BLaER1 (cell line): ENCODE measurements around the gene GRM3.

ENCODE experiments used
- H3K27ac ChIP-seq: shearing (Covaris generic); formaldehyde crosslinking; 2 replicates; pipeline ENCODE4 v1.8.1; 2022
- H3K27me3 ChIP-seq: shearing (Covaris generic); formaldehyde crosslinking; 2 replicates; pipeline ENCODE4 v1.8.1; 2022
- H3K36me3 ChIP-seq: shearing (Covaris generic); formaldehyde crosslinking; 2 replicates; pipeline ENCODE4 v1.8.1; 2022
- H3K4me1 ChIP-seq: shearing (Covaris generic); formaldehyde crosslinking; 2 replicates; pipeline ENCODE4 v1.8.1; 2022
- H3K4me2 ChIP-seq: shearing (Covaris generic); formaldehyde crosslinking; 2 replicates; pipeline ENCODE4 v1.8.1; 2022
- H3K4me3 ChIP-seq: shearing (Covaris generic); formaldehyde crosslinking; 2 replicates; pipeline ENCODE4 v1.8.1; 2022
- H3K9ac ChIP-seq: shearing (Covaris generic); formaldehyde crosslinking; 2 replicates; pipeline ENCODE4 v1.8.1; 2022
- H3K9me3 ChIP-seq: shearing (Covaris generic); formaldehyde crosslinking; 2 replicates; pipeline ENCODE4 v1.8.1; 2022
- H4K20me1 ChIP-seq: shearing (Covaris generic); formaldehyde crosslinking; 2 replicates; pipeline ENCODE4 v1.8.1; 2022
- Cebpa-rat ChIP-seq: shearing (Covaris generic); IDR thresholded peaks from 2 replicates; pipeline ENCODE4 v1.8.1; 2022

Gene GRM3

GRCh38 chr7:86784765-86785164, 141.1 kb downstream of the GRM3 start:
- no peak overlapping the region for H3K4me2 ChIP-seq
- H3K27me3 ChIP-seq: no peaks in the 10 kb centered on the region

GRCh38 chr7:86785641-86786040, 141.9 kb downstream of the GRM3 start:
- Histone ChIP-seq H3K27me3 (no peaks in the 10 kb centered on the region), H3K4me2 (no peak overlapping the region), H3K4me1 (peaks cover 5% of the 10 kb centered on the region), H3K9me3 (peaks cover 8% of the 10 kb centered on the region; the same call in 1 of the 2 replicates), H3K36me3 (no peaks in the 10 kb centered on the region), H3K4me3 (no peak overlapping the region), H3K9ac (no peak overlapping the region), H3K27ac (no peak overlapping the region), H4K20me1 (no peaks in the 10 kb centered on the region)
- TF ChIP-seq Cebpa-rat: no peak

More at GRCh38 chr7:86784765-86785164, 141.1 kb downstream of the GRM3 start:
- no peaks in the 10 kb centered on the region for H3K36me3 ChIP-seq
- H3K4me1 ChIP-seq: peaks cover 5% of the 10 kb centered on the region
- peaks cover 8% of the 10 kb centered on the region; the same call in 1 of the 2 replicates for H3K9me3 ChIP-seq
- no peak overlapping the region for H3K4me3 ChIP-seq
- no peak overlapping the region for H3K27ac ChIP-seq
- no peaks in the 10 kb centered on the region for H4K20me1 ChIP-seq
- H3K9ac ChIP-seq: no peak overlapping the region
- no peak for TF ChIP-seq Cebpa-rat

- H3K9me3 ChIP-seq: peaks cover 8% of the 10 kb centered on the region; the same call in 1 of the 2 replicates
- TF ChIP-seq Cebpa-rat: no peak
- H4K20me1 ChIP-seq: no peaks in the 10 kb centered on the region
- H3K27me3 ChIP-seq: no peaks in the 10 kb centered on the region
- no peak overlapping the region for H3K9ac ChIP-seq
- H3K4me1 ChIP-seq: peaks cover 5% of the 10 kb centered on the region
- H3K4me2 ChIP-seq: no peak overlapping the region
- H3K36me3 ChIP-seq: no peaks in the 10 kb centered on the region
- no peak overlapping the region for H3K27ac ChIP-seq
- no peak overlapping the region for H3K4me3 ChIP-seq
Measured at GRCh38 chr7:86786376-86786775, 142.7 kb downstream of the GRM3 start.

GRCh38 chr7:86788948-86789347, 145.2 kb downstream of the GRM3 start:
- H3K4me2 ChIP-seq: peak overlapping the region; percentile 4; the same call in 1 of the 2 replicates

GRCh38 chr7:86790383-86790782, 146.7 kb downstream of the GRM3 start:
- Histone ChIP-seq H3K36me3 (no peaks in the 10 kb centered on the region), H3K27ac (no peak overlapping the region), H3K4me3 (no peak overlapping the region), H3K4me2 (no peak overlapping the region), H4K20me1 (no peaks in the 10 kb centered on the region), H3K9ac (no peak overlapping the region), H3K9me3 (peaks cover 8% of the 10 kb centered on the region; the same call in 1 of the 2 replicates), H3K27me3 (no peaks in the 10 kb centered on the region), H3K4me1 (peaks cover 5% of the 10 kb centered on the region)
- no peak for TF ChIP-seq Cebpa-rat

More at GRCh38 chr7:86788948-86789347, 145.2 kb downstream of the GRM3 start:
- TF ChIP-seq Cebpa-rat: no peak
- Histone ChIP-seq H3K4me1 (peaks cover 5% of the 10 kb centered on the region), H4K20me1 (no peaks in the 10 kb centered on the region), H3K27ac (no peak overlapping the region), H3K27me3 (no peaks in the 10 kb centered on the region), H3K4me3 (no peak overlapping the region), H3K36me3 (no peaks in the 10 kb centered on the region), H3K9me3 (peaks cover 8% of the 10 kb centered on the region; the same call in 1 of the 2 replicates), H3K9ac (no peak overlapping the region)

GRCh38 chr7:86792260-86792659, 148.6 kb downstream of the GRM3 start:
- Histone ChIP-seq H3K9ac (no peak overlapping the region), H3K4me3 (no peak overlapping the region), H4K20me1 (no peaks in the 10 kb centered on the region), H3K9me3 (no peaks in the 10 kb centered on the region), H3K36me3 (no peaks in the 10 kb centered on the region), H3K4me2 (no peak overlapping the region), H3K27ac (no peak overlapping the region), H3K27me3 (no peaks in the 10 kb centered on the region), H3K4me1 (peaks cover 5% of the 10 kb centered on the region; the same call in 1 of the 2 replicates)
- no peak for TF ChIP-seq Cebpa-rat

GRCh38 chr7:86793136-86793535, 149.4 kb downstream of the GRM3 start:
- Histone ChIP-seq H3K9me3 (no peaks in the 10 kb centered on the region), H3K9ac (no peak overlapping the region), H3K36me3 (no peaks in the 10 kb centered on the region), H3K27me3 (no peaks in the 10 kb centered on the region), H4K20me1 (no peaks in the 10 kb centered on the region), H3K4me3 (no peak overlapping the region), H3K4me2 (no peak overlapping the region), H3K4me1 (peaks cover 5% of the 10 kb centered on the region; the same call in 1 of the 2 replicates), H3K27ac (no peak overlapping the region)
- TF ChIP-seq Cebpa-rat: no peak

- no peak overlapping the region for H3K4me2 ChIP-seq
- H3K27ac ChIP-seq: no peak overlapping the region
- no peak for TF ChIP-seq Cebpa-rat
- H3K36me3 ChIP-seq: no peaks in the 10 kb centered on the region
- no peak overlapping the region for H3K4me3 ChIP-seq
- H4K20me1 ChIP-seq: no peaks in the 10 kb centered on the region
- H3K27me3 ChIP-seq: no peaks in the 10 kb centered on the region
- no peak overlapping the region for H3K9ac ChIP-seq
- H3K4me1 ChIP-seq: no peaks in the 10 kb centered on the region
- H3K9me3 ChIP-seq: no peaks in the 10 kb centered on the region
Measured at GRCh38 chr7:86814661-86815379, 171.1 kb downstream of the GRM3 start.

- no peak for TF ChIP-seq Cebpa-rat
- Histone ChIP-seq H3K36me3 (no peaks in the 10 kb centered on the region), H4K20me1 (no peaks in the 10 kb centered on the region), H3K4me3 (no peak overlapping the region), H3K9me3 (no peaks in the 10 kb centered on the region), H3K4me2 (no peak overlapping the region), H3K27ac (no peak overlapping the region), H3K27me3 (no peaks in the 10 kb centered on the region), H3K9ac (no peak overlapping the region), H3K4me1 (no peaks in the 10 kb centered on the region)
Measured at GRCh38 chr7:86815556-86815955, 171.8 kb downstream of the GRM3 start.

GRCh38 chr7:86818903-86819302, 175.2 kb downstream of the GRM3 start:
- no peaks in the 10 kb centered on the region for H4K20me1 ChIP-seq
- H3K4me3 ChIP-seq: no peak overlapping the region
- H3K9ac ChIP-seq: no peak overlapping the region
- no peaks in the 10 kb centered on the region for H3K4me1 ChIP-seq
- H3K27ac ChIP-seq: no peak overlapping the region
- H3K4me2 ChIP-seq: no peak overlapping the region
- H3K9me3 ChIP-seq: no peaks in the 10 kb centered on the region
- H3K36me3 ChIP-seq: no peaks in the 10 kb centered on the region
- no peaks in the 10 kb centered on the region for H3K27me3 ChIP-seq
- no peak for TF ChIP-seq Cebpa-rat
